NK-92 treated with Interleukin-12 subunit alpha and Interleukin-12 subunit beta, amount 100 ng/mL, for 24 hours (cell line): Measurements from ENCODE around the gene MYOZ2.
"Not testable (repeated sequence)": the region's sequence is repeated elsewhere in the genome, so short reads cannot be mapped to it uniquely, and the experiment has no call there.

ENCODE experiments used
- DNase-seq: peaks from one replicate; lab custom pipeline; 2025; lab: John Stamatoyannopoulos, UW

Gene MYOZ2

GRCh38 chr4:119128148-119128547 is 7.5 kb upstream of the MYOZ2 start:
- no peak for DNase-seq

- DNase-seq, result no peak
Observed at GRCh38 chr4:119130365-119131065, 5.1 kb upstream of the MYOZ2 start.

GRCh38 chr4:119131164-119131563 is 4.5 kb upstream of the MYOZ2 start:
- DNase-seq, result no peak

DNA sequence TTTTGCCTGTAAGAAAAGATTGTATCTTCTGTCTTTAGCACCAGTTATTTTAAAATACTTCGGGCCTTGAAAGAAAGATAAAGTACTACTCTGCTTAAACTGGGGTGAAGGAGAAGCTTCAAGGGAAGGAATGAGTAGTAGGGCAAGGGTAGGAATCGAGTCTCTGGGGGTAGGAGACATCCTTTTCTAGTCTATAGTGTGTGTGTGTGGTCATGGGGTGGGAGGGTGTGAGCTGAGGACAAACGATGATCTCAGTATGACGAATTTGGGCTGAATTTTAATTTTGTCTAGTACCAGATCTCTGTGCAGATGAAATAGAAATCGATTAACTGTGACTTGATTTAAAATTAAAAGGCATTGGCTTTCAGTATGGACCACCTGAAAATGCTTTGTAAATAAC is 3.3 kb upstream of the MYOZ2 start:
- DNase-seq, result no peak

DNA sequence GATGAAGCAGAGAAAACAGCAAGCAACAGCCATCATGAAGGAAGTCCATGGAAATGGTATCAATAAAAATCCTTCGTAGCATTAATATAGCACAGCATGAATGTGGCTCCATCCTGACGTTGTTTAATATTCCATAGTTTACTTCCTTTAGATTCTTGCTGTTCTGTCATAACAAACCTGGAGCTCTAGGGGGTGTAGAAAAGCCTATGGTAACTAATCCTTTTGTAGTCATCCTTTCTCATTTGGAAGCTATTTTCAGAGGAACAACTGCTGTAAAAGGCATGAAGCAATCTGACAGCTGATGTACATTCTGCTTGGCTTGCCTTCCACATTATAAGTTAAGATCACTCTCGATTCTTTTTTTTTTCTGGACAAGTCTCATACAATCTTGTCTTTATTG is 914 bp downstream of the MYOZ2 start:
- no peak for DNase-seq

GRCh38 chr4:119138046-119138445 is 2.4 kb downstream of the MYOZ2 start:
- no peak for DNase-seq

- DNase-seq, result no peak
Observed at GRCh38 chr4:119139311-119139710, 3.7 kb downstream of the MYOZ2 start.

- no peak for DNase-seq
Observed at GRCh38 chr4:119139822-119140252, 4.2 kb downstream of the MYOZ2 start.

GRCh38 chr4:119141283-119141682 is 5.7 kb downstream of the MYOZ2 start:
- not testable (repeated sequence) for DNase-seq

DNA sequence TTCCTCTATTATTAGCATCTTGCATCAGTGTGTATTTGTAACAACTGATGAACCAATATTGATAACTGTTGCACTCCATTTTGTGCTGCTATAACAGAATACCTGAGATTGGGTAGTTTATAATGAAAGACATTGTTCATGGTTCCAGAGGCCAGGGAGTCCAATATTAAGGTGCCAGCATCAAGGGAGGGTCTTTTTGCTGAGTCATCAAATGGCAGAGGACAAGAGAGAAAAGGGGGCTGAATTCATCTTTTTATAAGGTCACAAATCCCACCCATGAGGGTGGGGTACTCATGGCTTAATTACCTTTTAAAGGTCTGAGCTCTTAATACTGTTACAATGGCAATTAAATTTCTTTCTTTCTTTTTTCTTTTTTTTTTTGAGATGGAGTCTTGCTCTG is 7.2 kb downstream of the MYOZ2 start:
- DNase-seq, result no peak

- DNase-seq, result not testable (repeated sequence)
Observed at GRCh38 chr4:119143341-119143740, 7.7 kb downstream of the MYOZ2 start.

DNA sequence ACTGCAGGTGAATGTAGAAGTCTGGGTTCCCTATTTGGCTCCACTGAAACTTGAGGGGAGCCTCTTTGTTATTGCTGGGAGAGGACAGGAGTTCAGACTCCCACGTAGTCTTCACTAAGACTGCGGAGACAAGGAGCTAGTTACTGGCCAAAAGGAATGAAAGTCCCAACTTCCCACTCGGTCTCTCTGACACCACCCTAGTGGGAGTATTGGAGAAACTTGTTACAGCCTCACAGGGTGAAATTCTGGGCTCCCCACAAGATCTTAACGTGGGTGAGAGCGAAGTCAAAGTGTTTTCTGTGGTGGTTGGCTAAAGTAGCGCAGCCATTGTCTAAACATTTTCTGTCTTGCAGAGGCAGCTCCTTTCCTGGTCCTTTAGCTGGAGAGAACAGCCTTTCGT is 13.5 kb downstream of the MYOZ2 start:
- DNase-seq, result no peak

DNA sequence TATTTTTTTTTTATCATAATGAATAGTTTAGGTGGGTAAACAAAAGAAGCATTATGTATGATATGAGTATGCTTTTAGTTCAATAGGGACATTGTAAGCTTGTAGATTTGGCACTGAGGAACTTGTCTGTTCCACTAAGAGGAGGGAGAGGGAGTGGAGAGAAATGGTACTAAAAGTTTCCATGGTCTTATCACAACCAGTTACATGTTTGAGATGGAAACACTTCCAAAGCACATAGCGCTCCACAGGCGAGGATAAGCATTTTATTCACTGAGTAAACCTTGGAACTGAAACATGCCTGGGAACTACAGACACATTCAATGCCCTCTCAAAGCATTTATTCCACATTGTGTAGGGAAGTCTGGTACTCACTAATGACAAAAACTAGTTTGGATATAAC is 15.5 kb downstream of the MYOZ2 start:
- DNase-seq, result no peak

GRCh38 chr4:119152741-119153140 is 17.1 kb downstream of the MYOZ2 start:
- no peak for DNase-seq

DNA sequence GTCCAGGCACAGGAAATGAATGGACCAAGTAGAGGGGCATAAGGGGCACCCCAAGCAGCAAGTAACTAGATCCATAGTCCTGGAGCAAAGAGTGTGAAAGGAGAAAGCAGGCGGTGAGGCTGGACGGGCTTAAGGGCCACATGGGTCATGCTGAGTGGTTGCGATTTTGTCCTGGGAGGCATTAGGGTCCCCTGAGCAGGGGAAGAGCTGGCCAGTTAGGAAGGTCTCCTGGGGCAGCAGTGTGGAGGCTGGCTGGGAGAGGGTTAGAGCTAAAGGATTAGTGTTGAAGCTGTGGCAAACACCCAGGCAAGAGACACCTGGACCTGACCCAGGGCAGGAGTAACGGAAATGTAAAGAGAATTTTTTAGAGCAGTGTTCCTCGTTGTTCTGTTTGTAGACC is 26.5 kb downstream of the MYOZ2 start:
- DNase-seq, result no peak

- DNase-seq, result no peak
Observed at GRCh38 chr4:119165767-119166166, 30.1 kb downstream of the MYOZ2 start.

- no peak for DNase-seq
Observed at GRCh38 chr4:119170195-119170594, 34.6 kb downstream of the MYOZ2 start.

DNA sequence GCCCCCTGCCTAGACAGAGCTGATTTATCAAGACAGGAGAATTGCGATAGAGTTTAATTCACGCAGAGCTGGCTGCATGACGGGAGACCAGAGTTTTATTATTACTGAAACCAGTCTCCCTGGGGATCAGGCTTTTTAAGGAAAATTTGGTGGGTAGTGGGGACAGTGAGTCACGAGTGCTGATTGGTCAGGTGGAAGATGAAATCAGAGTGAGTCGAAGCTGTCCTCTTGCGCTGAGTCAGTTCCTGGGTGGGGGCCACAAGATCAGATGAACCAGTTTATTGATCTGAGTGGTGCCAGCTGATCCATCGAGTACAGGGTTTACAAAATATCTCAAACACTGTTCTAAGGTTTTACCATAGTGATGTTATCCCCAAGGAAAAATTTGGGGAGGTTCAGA is 36.6 kb downstream of the MYOZ2 start:
- DNase-seq, result no peak

DNA sequence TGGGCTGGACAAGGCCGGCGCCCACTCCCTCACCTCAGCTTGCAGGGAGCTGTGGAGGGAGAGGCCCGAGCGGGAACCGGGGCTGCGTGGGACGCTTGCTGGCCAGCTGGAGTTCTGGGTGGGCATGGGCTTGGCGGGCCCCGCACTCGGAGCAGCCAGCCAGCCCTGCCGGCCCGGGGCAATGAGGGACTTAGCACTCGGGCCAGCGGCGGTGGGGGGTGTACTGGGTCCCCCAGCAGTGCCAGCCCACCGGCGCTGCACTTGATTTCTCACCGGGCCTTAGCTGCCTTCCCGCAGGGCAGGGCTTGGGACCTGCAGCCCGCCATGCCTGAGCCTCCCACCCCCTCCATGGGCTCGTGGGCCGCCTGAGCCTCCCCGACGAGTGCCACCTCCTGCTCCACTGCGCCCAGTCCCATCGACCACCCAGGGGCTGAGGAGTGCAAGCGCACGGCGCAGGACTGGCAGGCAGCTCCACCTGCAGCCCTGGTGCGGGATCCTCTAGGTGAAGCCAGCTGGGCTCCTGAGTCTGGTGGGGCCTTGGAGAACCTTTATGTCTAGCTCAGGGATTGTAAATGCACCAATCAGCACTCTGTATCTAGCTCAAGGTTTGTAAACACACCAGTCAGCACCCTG is 38.2 kb downstream of the MYOZ2 start:
- DNase-seq, result not testable (repeated sequence)

DNA sequence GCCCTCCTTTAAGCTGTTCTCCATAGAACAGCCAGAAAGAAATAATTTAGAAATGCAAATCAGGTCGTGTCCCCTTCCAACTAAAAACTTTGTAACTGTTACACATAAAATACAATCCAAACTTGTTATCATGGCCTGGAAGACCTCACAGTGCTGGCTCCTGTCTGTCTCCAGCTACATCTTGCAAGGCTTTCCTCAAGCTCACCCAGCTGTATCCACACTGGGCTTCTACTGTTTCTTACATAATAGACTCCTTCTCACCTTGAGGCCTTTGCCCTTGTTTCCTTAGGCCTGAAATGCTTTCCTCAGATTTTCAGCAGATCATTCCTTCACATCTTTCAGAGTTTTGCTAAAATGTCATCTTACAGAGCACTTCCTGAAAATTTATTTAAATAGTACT is 43.4 kb downstream of the MYOZ2 start:
- DNase-seq, result no peak

DNA sequence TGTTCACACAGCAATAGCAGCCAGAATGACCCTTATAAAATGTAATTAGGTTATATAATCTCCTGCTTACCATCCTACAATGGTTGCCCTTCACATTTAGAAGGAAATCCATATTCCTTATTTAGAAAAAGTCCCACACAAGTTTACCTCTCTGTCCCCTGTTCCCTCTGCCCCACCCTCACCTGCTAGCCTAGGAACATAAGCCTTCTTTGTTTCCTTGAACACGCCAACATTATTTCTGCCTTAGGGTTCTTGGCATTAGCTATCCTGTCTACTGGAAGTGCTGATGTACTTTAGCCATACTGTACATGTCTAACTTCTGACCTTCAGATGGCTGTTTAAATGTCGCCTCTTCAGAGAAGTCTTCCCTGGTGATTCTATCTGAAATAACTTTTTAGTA is 48.5 kb downstream of the MYOZ2 start:
- DNase-seq, result no peak

DNA sequence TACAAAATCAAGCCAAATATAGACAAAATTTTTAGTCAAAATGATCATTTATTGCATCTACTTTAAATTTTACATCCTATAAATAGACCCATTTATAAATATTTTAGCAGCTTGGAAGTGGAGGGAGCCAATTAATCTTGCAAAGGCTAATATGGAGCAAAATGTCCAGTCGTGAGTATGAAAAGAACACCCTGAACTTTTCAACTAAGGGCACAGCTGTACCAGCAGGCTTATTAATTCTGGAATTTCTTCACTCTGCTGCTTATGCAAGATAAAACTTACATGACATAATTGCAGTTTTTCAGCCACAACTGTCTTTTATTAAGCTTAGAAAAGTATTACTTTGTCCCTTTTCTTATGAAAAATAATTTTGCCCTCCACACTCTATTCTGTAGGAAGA is 54.0 kb downstream of the MYOZ2 start:
- no peak for DNase-seq

DNA sequence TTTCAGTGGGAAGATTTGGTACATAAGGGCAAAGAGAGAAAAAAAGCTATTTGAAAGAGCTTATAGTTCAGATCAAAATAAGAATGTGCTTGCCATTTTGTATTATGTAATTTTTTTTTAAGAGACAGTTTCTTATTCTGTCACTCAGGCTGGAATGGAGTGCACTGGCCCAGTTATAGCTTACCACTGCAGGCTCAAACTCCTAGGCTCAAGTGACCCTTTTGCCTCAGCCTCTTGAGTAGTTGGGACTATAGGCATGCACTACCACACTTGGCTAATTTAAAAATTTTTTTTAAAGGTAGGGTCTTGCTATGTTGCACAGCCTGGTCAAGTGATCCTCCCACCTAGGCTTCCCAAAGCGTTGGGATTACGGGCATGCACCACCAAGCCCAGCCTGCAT is 54.7 kb downstream of the MYOZ2 start:
- no peak for DNase-seq

- no peak for DNase-seq
Observed at GRCh38 chr4:119191505-119191904, 55.9 kb downstream of the MYOZ2 start.
